K562 (cell line): ENCODE data around the gene TTLL11.

Experiments
- CHD4 ChIP-seq: fragments of 200-600 bp; sonication (generic); IDR thresholded peaks from 3 replicates; pipeline ENCODE4 v1.6.1; 2012; ENCODE audit warnings: low read depth, mild to moderate bottlenecking, mixed read lengths, low read length, inconsistent platforms; ENCODE audit not compliant: insufficient read depth, insufficient replicate concordance, poor library complexity, severe bottlenecking
- JUN ChIP-seq, 2 experiments: sonication (generic) in 1 of 2; formaldehyde crosslinking in 1 of 2; IDR thresholded peaks; 2 replicates each; pipeline versions ENCODE4 v1.6.1 to v1.8.0; 2012 to 2022; ENCODE audit warnings: borderline replicate concordance in 2 of 2, mild to moderate bottlenecking in 2 of 2, improper control_type of control experiment in 1 of 2, low read depth in 1 of 2, low read length in 1 of 2, missing genetic modification reagents in 1 of 2
- NFE2L1 ChIP-seq: fragments of 450-650 bp; IDR thresholded peaks from 2 replicates; pipeline ENCODE4 v1.6.1; 2016; ENCODE audit warnings: missing genetic modification characterization, low read depth, mild to moderate bottlenecking, missing compliant biosample characterization, moderate library complexity, borderline replicate concordance
- NFIC ChIP-seq: fragments of 450-650 bp; IDR thresholded peaks from 2 replicates; pipeline ENCODE4 v1.6.1; 2017; ENCODE audit warnings: mild to moderate bottlenecking, inconsistent platforms
- NRF1 ChIP-seq, 2 experiments: fragments of 450-650 bp; IDR thresholded peaks in 1 of 2; conservative IDR thresholded peaks in 1 of 2; 2 replicates each; pipeline ENCODE4 v1.6.1; 2014; ENCODE audit warnings: mild to moderate bottlenecking in 2 of 2
- POLR2A ChIP-seq: fragments of 450-650 bp; conservative IDR thresholded peaks from 2 replicates; pipeline ENCODE4 v1.6.1; 2016
- TF ChIP-seq, protein P1 (sequence below), 2 experiments: fragments of 450-650 bp; IDR thresholded peaks; 2 replicates each; pipeline ENCODE4 v1.6.1; 2016

DNA sequence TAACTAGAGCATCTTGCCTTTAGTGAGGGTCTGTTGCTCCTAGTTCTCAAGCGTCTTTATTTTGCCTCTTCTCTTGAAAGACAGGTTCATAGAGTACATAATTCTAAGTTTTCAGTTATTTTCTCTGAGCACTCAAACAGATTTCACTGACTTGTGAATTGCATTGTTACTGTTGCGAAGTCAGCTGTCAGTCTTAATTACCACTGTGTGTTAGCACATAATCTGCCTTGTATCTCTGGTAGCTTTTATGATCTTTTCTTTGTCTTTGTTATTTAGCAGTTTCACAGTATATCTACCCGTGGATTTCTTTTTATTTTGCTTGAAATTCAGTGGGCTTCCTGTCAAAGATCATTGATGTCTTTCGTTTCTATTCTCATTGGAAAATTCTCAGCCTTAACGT is 192.9 kb downstream of the TTLL11 start:
- TF ChIP-seq, protein P1, sequence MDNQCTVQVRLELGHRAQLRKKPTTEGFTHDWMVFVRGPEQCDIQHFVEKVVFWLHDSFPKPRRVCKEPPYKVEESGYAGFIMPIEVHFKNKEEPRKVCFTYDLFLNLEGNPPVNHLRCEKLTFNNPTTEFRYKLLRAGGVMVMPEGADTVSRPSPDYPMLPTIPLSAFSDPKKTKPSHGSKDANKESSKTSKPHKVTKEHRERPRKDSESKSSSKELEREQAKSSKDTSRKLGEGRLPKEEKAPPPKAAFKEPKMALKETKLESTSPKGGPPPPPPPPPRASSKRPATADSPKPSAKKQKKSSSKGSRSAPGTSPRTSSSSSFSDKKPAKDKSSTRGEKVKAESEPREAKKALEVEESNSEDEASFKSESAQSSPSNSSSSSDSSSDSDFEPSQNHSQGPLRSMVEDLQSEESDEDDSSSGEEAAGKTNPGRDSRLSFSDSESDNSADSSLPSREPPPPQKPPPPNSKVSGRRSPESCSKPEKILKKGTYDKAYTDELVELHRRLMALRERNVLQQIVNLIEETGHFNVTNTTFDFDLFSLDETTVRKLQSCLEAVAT (IDR thresholded peaks at IDR 0.05), result no peak
- TF ChIP-seq CHD4 (no peak), JUN (IDR thresholded peaks at IDR 0.05; ENCODE audit: borderline replicate concordance, low read depth, low read length) (no peak), JUN (CRISPR knock-in tag; IDR thresholded peaks at IDR 0.05; ENCODE audit: borderline replicate concordance) (no peak), NFE2L1 (tag) (no peak), POLR2A (no peak), NRF1 (conservative IDR thresholded peaks at IDR 0.05 in 1 of 2, IDR thresholded peaks at IDR 0.05 in 1 of 2) (no peak), NFIC (no peak)
